Measurements from ENCODE around the gene LVRN.

DNA sequence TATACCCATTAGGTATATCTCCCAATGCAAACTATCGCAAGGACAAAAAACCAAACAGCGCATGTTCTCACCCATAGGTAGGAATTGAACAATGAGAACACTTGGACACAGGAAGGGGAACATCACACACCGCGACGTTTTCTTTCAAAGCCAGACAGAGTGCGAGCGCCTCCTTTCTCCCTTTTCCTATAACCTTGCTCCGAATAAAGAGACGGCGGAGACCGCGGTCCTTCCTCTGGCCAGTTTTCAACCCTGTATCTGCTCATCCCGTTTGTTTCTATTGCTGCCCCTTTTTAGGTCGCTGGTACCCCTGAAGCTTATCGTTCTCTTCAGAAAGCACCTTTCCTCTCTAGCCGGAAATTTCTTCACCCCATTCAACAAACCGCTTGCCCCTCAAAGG is 1.3 kb downstream of the LVRN start:
- TF ChIP-seq, protein P1, sequence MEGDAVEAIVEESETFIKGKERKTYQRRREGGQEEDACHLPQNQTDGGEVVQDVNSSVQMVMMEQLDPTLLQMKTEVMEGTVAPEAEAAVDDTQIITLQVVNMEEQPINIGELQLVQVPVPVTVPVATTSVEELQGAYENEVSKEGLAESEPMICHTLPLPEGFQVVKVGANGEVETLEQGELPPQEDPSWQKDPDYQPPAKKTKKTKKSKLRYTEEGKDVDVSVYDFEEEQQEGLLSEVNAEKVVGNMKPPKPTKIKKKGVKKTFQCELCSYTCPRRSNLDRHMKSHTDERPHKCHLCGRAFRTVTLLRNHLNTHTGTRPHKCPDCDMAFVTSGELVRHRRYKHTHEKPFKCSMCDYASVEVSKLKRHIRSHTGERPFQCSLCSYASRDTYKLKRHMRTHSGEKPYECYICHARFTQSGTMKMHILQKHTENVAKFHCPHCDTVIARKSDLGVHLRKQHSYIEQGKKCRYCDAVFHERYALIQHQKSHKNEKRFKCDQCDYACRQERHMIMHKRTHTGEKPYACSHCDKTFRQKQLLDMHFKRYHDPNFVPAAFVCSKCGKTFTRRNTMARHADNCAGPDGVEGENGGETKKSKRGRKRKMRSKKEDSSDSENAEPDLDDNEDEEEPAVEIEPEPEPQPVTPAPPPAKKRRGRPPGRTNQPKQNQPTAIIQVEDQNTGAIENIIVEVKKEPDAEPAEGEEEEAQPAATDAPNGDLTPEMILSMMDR (IDR thresholded peaks at IDR 0.05): no peak
- TF ChIP-seq POLR2A (IDR thresholded peaks at IDR 0.05): no peak
